ENCODE results near the gene UST.

UST gene

DNA sequence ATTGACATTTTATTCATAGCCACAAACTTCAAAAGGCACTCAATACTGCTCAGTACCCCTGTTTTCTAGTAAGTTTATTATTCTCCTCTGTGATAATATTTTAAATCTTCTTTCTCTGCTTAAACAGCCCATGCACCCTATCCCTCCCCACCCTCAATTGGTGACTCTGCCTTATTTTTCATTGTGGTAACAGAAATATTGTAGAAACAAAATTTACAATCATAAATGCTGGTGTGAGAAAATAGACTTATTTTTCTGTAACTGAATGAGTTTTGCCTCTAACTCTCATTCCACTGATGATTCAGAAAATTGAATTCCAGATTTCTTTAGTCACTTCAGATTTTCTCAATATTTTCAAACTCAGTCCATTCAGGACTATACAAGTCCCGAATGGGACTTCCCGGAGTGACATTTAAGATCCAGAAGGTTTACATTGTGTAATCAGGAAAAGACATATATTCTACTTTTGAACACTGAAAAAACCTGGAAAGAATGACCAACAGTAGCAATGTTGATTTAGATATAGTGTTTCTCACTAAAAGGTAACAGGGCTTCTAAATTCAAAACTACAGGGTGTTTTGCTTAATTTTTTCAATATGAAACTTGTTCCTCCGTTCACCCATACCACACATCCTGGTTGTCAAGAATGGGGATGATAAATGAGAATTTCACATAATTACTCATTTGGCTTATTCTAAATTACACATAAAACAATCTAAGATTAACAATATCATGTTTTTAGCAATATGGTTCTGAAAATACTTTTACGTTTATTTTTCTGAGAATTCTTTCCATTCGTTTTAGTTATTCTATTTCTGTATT is 34.8 kb upstream of the UST start:
- Histone ChIP-seq H3K56ac (ENCODE audit: low read length) (no peak overlapping the region), H3K9ac (ENCODE audit: low read length) (no peak overlapping the region), H3K79me2 (ENCODE audit: control insufficient read depth, insufficient read depth, low read length) (no peaks in the 10 kb centered on the region), H3K79me1 (ENCODE audit: low read length) (no peaks in the 10 kb centered on the region), H2BK15ac (replicated peaks; ENCODE audit: low read depth) (no peak overlapping the region), H2BK120ac (ENCODE audit: low read depth, low read length) (no peak overlapping the region), H3K36me3 (ENCODE audit: control insufficient read depth, insufficient read depth, low read length) (no peaks in the 10 kb centered on the region), H2AK5ac (ENCODE audit: low read length) (no peak overlapping the region), H3K18ac (ENCODE audit: low read length) (no peak overlapping the region), H3K4me3 (ENCODE audit: low read length) (no peak overlapping the region), H4K5ac (ENCODE audit: low read length) (no peak overlapping the region), H3K23ac (ENCODE audit: low read length) (no peak overlapping the region), H3K27me3 (ENCODE audit: insufficient read depth, low read length, poor library complexity) (no peaks in the 10 kb centered on the region), H2BK5ac (ENCODE audit: low read length) (no peak overlapping the region), H3K4me2 (ENCODE audit: low read length) (no peak overlapping the region), H3K27ac (ENCODE audit: low read depth, low read length) (no peak overlapping the region), H3K4ac (ENCODE audit: low read depth, low read length) (no peak overlapping the region), H3K4me1 (ENCODE audit: control insufficient read depth, low read depth, low read length) (no peaks in the 10 kb centered on the region), H4K8ac (ENCODE audit: low read depth, low read length) (no peak overlapping the region)
- no peak for DNase-seq
- whole genome bisulfite sequencing (ENCODE audit: extremely low coverage, insufficient coverage, low lambda C conversion rate): no CpG with 5 or more reads among the region's 5 CpGs

DNA sequence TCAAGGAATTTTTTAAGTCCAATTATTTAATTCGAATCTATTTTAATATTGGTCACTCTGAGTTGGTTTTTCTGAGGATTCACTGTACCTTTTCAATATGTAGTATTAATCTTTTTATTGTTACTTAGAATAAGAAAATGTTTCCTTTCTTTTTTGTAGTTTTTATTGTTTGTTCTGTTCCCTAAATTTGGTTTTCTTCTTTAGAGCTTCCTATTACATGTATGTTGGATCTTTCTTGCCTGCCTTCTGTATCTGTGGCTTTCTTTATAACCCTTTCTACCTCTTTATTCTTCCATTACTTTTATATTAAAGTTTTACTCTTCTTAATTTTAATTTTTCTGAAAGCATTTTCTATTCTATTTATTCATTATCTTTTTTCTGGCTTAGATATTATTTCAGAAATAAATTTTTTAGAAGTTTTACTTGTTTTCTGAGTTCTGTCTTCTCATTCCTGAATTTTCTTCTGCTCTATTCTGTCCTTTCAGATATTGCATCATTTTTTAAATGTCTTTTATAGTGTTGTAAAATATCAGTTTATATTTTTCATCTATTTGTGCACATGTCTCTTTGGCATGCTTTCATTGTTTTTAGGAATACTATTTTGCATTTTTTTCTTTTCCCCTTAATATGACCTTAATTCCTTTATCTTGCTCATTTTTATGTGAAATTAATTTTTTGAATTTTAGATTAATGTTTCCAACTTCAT is 33.6 kb upstream of the UST start:
- no CpG with 5 or more reads among the region's 1 CpG for WGBS (ENCODE audit: extremely low coverage, insufficient coverage, low lambda C conversion rate)
- Histone ChIP-seq H3K9ac (ENCODE audit: low read length) (no peak overlapping the region), H2BK5ac (ENCODE audit: low read length) (no peak overlapping the region), H3K4ac (ENCODE audit: low read depth, low read length) (no peak overlapping the region), H3K4me1 (ENCODE audit: control insufficient read depth, low read depth, low read length) (no peaks in the 10 kb centered on the region), H4K5ac (ENCODE audit: low read length) (no peak overlapping the region), H3K36me3 (ENCODE audit: control insufficient read depth, insufficient read depth, low read length) (no peaks in the 10 kb centered on the region), H3K79me1 (ENCODE audit: low read length) (no peaks in the 10 kb centered on the region), H3K4me3 (ENCODE audit: low read length) (no peak overlapping the region), H3K23ac (ENCODE audit: low read length) (no peak overlapping the region), H4K8ac (ENCODE audit: low read depth, low read length) (no peak overlapping the region), H3K4me2 (ENCODE audit: low read length) (no peak overlapping the region), H2BK15ac (replicated peaks; ENCODE audit: low read depth) (no peak overlapping the region), H3K27me3 (ENCODE audit: insufficient read depth, low read length, poor library complexity) (no peaks in the 10 kb centered on the region), H3K79me2 (ENCODE audit: control insufficient read depth, insufficient read depth, low read length) (no peaks in the 10 kb centered on the region), H3K18ac (ENCODE audit: low read length) (no peak overlapping the region), H2BK120ac (ENCODE audit: low read depth, low read length) (no peak overlapping the region), H3K56ac (ENCODE audit: low read length) (no peak overlapping the region), H3K27ac (ENCODE audit: low read depth, low read length) (no peak overlapping the region), H2AK5ac (ENCODE audit: low read length) (no peak overlapping the region)
- no peak for DNase-seq

DNA sequence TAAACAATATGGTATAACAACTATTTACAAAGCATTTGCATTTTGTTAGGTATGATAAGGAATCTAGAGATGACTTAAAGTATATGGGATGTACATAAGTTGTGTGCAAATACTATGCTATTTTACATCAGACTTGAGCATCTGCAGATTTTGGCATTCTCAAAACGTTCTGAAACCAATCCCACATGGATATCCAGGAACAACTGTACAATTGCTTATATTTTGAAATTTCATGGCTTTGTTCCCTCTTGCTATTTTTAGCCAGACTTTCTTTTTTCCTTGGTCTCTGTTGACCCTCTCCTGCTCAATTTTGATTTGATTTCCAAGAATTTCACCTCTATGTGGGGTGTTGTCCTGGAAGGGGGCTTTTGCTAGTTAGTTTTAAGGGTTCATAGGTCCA is 32.9 kb upstream of the UST start:
- no peak overlapping the region for H2AK5ac ChIP-seq (ENCODE audit: low read length)

DNA sequence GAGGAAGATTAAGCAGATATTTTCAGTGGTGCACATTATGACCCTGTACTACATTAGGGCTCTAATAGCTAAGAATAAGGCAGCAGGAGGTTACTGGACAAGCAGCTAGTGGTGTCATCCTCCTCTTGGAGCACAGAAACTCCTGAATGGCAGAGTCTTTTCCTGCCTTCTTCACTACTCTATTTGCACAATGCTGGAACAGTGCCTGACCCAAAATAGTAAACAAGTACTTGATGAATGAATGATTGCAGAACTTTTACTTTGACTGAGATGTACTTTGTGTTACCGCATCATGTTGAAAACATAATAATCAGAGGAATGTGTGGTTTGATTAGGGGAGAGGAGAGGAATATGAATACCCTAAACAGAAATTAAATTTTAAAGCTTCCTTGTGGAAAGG is 30.0 kb upstream of the UST start:
- Histone ChIP-seq H3K56ac (ENCODE audit: low read length) (no peak overlapping the region), H3K4me2 (ENCODE audit: low read length) (no peak overlapping the region), H3K9ac (ENCODE audit: low read length) (no peak overlapping the region), H3K4me1 (ENCODE audit: control insufficient read depth, low read depth, low read length) (no peaks in the 10 kb centered on the region), H3K27ac (ENCODE audit: low read depth, low read length) (no peak overlapping the region), H3K36me3 (ENCODE audit: control insufficient read depth, insufficient read depth, low read length) (no peaks in the 10 kb centered on the region), H2BK120ac (ENCODE audit: low read depth, low read length) (no peak overlapping the region), H2BK5ac (ENCODE audit: low read length) (no peak overlapping the region), H3K4me3 (ENCODE audit: low read length) (no peak overlapping the region), H3K79me1 (ENCODE audit: low read length) (no peaks in the 10 kb centered on the region), H3K23ac (ENCODE audit: low read length) (no peak overlapping the region), H2BK15ac (replicated peaks; ENCODE audit: low read depth) (no peak overlapping the region), H3K4ac (ENCODE audit: low read depth, low read length) (no peak overlapping the region), H4K5ac (ENCODE audit: low read length) (no peak overlapping the region), H3K79me2 (ENCODE audit: control insufficient read depth, insufficient read depth, low read length) (no peaks in the 10 kb centered on the region), H2AK5ac (ENCODE audit: low read length) (no peak overlapping the region), H4K8ac (ENCODE audit: low read depth, low read length) (no peak overlapping the region), H3K27me3 (ENCODE audit: insufficient read depth, low read length, poor library complexity) (no peaks in the 10 kb centered on the region), H3K18ac (ENCODE audit: low read length) (no peak overlapping the region)
- WGBS (ENCODE audit: extremely low coverage, insufficient coverage, low lambda C conversion rate): no CpG with 5 or more reads among the region's 1 CpG
- no peak for DNase-seq

More for the DNA sequence above, 32.9 kb upstream of the UST start:
- Histone ChIP-seq H2BK15ac (replicated peaks; ENCODE audit: low read depth) (no peak overlapping the region), H3K18ac (ENCODE audit: low read length) (no peak overlapping the region), H3K56ac (ENCODE audit: low read length) (no peak overlapping the region), H3K4ac (ENCODE audit: low read depth, low read length) (no peak overlapping the region), H3K4me2 (ENCODE audit: low read length) (no peak overlapping the region), H3K36me3 (ENCODE audit: control insufficient read depth, insufficient read depth, low read length) (no peaks in the 10 kb centered on the region), H2BK5ac (ENCODE audit: low read length) (no peak overlapping the region), H3K9ac (ENCODE audit: low read length) (no peak overlapping the region), H4K8ac (ENCODE audit: low read depth, low read length) (no peak overlapping the region), H3K23ac (ENCODE audit: low read length) (no peak overlapping the region), H4K5ac (ENCODE audit: low read length) (no peak overlapping the region), H3K4me3 (ENCODE audit: low read length) (no peak overlapping the region), H3K27ac (ENCODE audit: low read depth, low read length) (no peak overlapping the region), H2BK120ac (ENCODE audit: low read depth, low read length) (no peak overlapping the region), H3K27me3 (ENCODE audit: insufficient read depth, low read length, poor library complexity) (no peaks in the 10 kb centered on the region), H3K79me2 (ENCODE audit: control insufficient read depth, insufficient read depth, low read length) (no peaks in the 10 kb centered on the region), H3K79me1 (ENCODE audit: low read length) (no peaks in the 10 kb centered on the region), H3K4me1 (ENCODE audit: control insufficient read depth, low read depth, low read length) (no peaks in the 10 kb centered on the region)
- no CpG with 5 or more reads among the region's 1 CpG for WGBS (ENCODE audit: extremely low coverage, insufficient coverage, low lambda C conversion rate)
- no peak for DNase-seq

DNA sequence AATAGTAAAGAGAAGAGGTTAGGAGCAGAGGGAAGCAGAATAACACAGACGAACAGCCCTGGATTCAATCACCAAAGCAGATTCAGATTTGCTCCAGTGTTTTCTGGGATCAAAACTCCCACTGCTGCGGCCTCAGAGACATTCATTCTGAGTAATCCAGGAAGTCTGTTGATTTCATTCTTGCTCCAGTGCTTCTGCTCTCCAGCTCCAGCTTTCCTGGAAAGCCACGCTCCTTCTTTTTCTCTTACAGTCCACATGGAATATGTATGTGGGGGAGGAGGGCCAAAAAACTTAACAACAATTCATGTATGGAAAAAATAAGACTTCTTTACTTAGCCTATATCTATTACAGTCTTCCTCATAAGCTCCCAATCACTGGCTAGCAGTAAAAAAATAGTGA is 26.4 kb upstream of the UST start:
- H3K23ac ChIP-seq (ENCODE audit: low read length): no peak overlapping the region
- H3K79me1 ChIP-seq (ENCODE audit: low read length): no peaks in the 10 kb centered on the region
- no peak overlapping the region for H3K56ac ChIP-seq (ENCODE audit: low read length)
- H3K4me1 ChIP-seq (ENCODE audit: control insufficient read depth, low read depth, low read length): no peaks in the 10 kb centered on the region
- no peak overlapping the region for H3K18ac ChIP-seq (ENCODE audit: low read length)
- H3K27ac ChIP-seq (ENCODE audit: low read depth, low read length): no peak overlapping the region
- H2BK120ac ChIP-seq (ENCODE audit: low read depth, low read length): no peak overlapping the region
- H3K4me2 ChIP-seq (ENCODE audit: low read length): no peak overlapping the region
- DNase-seq: no peak
- H4K8ac ChIP-seq (ENCODE audit: low read depth, low read length): no peak overlapping the region
- no peak overlapping the region for H4K5ac ChIP-seq (ENCODE audit: low read length)
- H3K4ac ChIP-seq (ENCODE audit: low read depth, low read length): no peak overlapping the region
- WGBS (ENCODE audit: extremely low coverage, insufficient coverage, low lambda C conversion rate): no CpG with 5 or more reads among the region's 3 CpGs
- H3K36me3 ChIP-seq (ENCODE audit: control insufficient read depth, insufficient read depth, low read length): no peaks in the 10 kb centered on the region
- no peak overlapping the region for H3K9ac ChIP-seq (ENCODE audit: low read length)
- no peak overlapping the region for H2BK5ac ChIP-seq (ENCODE audit: low read length)
- H3K79me2 ChIP-seq (ENCODE audit: control insufficient read depth, insufficient read depth, low read length): no peaks in the 10 kb centered on the region
- H3K27me3 ChIP-seq (ENCODE audit: insufficient read depth, low read length, poor library complexity): no peaks in the 10 kb centered on the region
- no peak overlapping the region for H2AK5ac ChIP-seq (ENCODE audit: low read length)
- H2BK15ac ChIP-seq (replicated peaks; ENCODE audit: low read depth): no peak overlapping the region
- no peak overlapping the region for H3K4me3 ChIP-seq (ENCODE audit: low read length)

Data from mesendoderm (in vitro differentiated cells).